OCI-LY7 (cell line): ENCODE measurements around the gene GCSAML.

Source experiments
- EZH2phosphoT487 ChIP-seq: fragments of 200-600 bp; sonication (generic); IDR thresholded peaks from 2 replicates; pipeline ENCODE4 v1.6.1; 2018; ENCODE audit warnings: low read depth, borderline replicate concordance, mild to moderate bottlenecking, mixed run types, antibody characterized with exemption, low read length, moderate library complexity, mixed read lengths
- TF ChIP-seq, protein P1 (sequence below): fragments of 200-600 bp; sonication (generic); conservative IDR thresholded peaks from 2 replicates; pipeline ENCODE4 v1.5.1; 2014; ENCODE audit warnings: mild to moderate bottlenecking, antibody characterized with exemption, low read length, moderate library complexity, mixed read lengths

GRCh38 chr1:247542811-247543210 lies 6.1 kb upstream of the GCSAML start:
- TF ChIP-seq, protein P1, sequence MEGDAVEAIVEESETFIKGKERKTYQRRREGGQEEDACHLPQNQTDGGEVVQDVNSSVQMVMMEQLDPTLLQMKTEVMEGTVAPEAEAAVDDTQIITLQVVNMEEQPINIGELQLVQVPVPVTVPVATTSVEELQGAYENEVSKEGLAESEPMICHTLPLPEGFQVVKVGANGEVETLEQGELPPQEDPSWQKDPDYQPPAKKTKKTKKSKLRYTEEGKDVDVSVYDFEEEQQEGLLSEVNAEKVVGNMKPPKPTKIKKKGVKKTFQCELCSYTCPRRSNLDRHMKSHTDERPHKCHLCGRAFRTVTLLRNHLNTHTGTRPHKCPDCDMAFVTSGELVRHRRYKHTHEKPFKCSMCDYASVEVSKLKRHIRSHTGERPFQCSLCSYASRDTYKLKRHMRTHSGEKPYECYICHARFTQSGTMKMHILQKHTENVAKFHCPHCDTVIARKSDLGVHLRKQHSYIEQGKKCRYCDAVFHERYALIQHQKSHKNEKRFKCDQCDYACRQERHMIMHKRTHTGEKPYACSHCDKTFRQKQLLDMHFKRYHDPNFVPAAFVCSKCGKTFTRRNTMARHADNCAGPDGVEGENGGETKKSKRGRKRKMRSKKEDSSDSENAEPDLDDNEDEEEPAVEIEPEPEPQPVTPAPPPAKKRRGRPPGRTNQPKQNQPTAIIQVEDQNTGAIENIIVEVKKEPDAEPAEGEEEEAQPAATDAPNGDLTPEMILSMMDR, result no peak
- no peak for TF ChIP-seq EZH2phosphoT487
